GM12878 (cell line): ENCODE measurements around the gene ZBED4. TPM values are rescaled to one million over a fixed set of nuclear protein-coding genes. Genes with fewer than 3 reads are reported as not detected.

Experiments
- ASH2L ChIP-seq: fragments of 300-600, 200-600 bp; sonication (generic); IDR thresholded peaks from 2 replicates; pipeline ENCODE4 v1.6.1; 2017; ENCODE audit warnings: low read depth, mild to moderate bottlenecking, borderline replicate concordance
- BHLHE40 ChIP-seq, 2 experiments: fragments of 450-650 bp in 1 of 2; IDR thresholded peaks; 2 replicates each; pipeline ENCODE4 v1.6.1; 2011 to 2017; ENCODE audit warnings: low read depth in 2 of 2, borderline replicate concordance in 1 of 2, improper control_type of control experiment in 1 of 2, low read length in 1 of 2, mild to moderate bottlenecking in 1 of 2
- CBX5 ChIP-seq: sonication (generic); IDR thresholded peaks from 2 replicates; pipeline ENCODE4 v1.6.1; 2016; ENCODE audit warnings: low read depth, moderate library complexity, mild to moderate bottlenecking, inconsistent platforms
- CHD2 ChIP-seq: IDR thresholded peaks from 2 replicates; pipeline ENCODE4 v1.6.1; 2011; ENCODE audit warnings: low read depth, low read length, improper control_type of control experiment, borderline replicate concordance
- DPF2 ChIP-seq: fragments of 450-650 bp; IDR thresholded peaks from 2 replicates; pipeline ENCODE4 v1.6.1; 2017; ENCODE audit warnings: mild to moderate bottlenecking
- E4F1 ChIP-seq: fragments of 450-650 bp; IDR thresholded peaks from 2 replicates; pipeline ENCODE4 v1.6.1; 2018; ENCODE audit warnings: borderline replicate concordance, mild to moderate bottlenecking; ENCODE audit not compliant: partially characterized antibody
- HDAC2 ChIP-seq: fragments of 200-600 bp; sonication (generic); IDR thresholded peaks from 2 replicates; pipeline ENCODE4 v1.6.1; 2017
- JUNB ChIP-seq: IDR thresholded peaks from 2 replicates; pipeline ENCODE4 v1.6.1; 2016; ENCODE audit warnings: antibody characterized with exemption, mild to moderate bottlenecking
- NFIC ChIP-seq: IDR thresholded peaks from 2 replicates; pipeline ENCODE4 v1.6.1; 2012; ENCODE audit warnings: low read depth, mild to moderate bottlenecking, inconsistent platforms, low read length, moderate library complexity
- NFYB ChIP-seq: IDR thresholded peaks from 2 replicates; pipeline ENCODE4 v1.6.1; 2011; ENCODE audit warnings: low read depth, mild to moderate bottlenecking, low read length, improper control_type of control experiment, moderate library complexity; ENCODE audit not compliant: insufficient read depth
- NRF1 ChIP-seq: conservative IDR thresholded peaks from 2 replicates; pipeline ENCODE4 v1.6.1; 2011; ENCODE audit warnings: mild to moderate bottlenecking, low read depth, low read length, improper control_type of control experiment
- PKNOX1 ChIP-seq: fragments of 450-650 bp; IDR thresholded peaks from 2 replicates; pipeline ENCODE4 v1.6.1; 2016; ENCODE audit warnings: mild to moderate bottlenecking
- RB1 ChIP-seq: fragments of 450-650 bp; formaldehyde crosslinking; IDR thresholded peaks from 2 replicates; pipeline ENCODE4 v1.6.1; 2017; ENCODE audit warnings: mild to moderate bottlenecking, borderline replicate concordance
- SMARCA5 ChIP-seq: fragments of 450-650 bp; IDR thresholded peaks from 2 replicates; pipeline ENCODE4 v1.6.1; 2017; ENCODE audit warnings: mild to moderate bottlenecking
- SREBF1 ChIP-seq: IDR thresholded peaks from 2 replicates; pipeline ENCODE4 v1.6.1; 2012; ENCODE audit warnings: mild to moderate bottlenecking, low read length
- SRF ChIP-seq, 2 experiments: IDR thresholded peaks; 2 replicates each; pipeline ENCODE4 v1.6.1; 2011; ENCODE audit warnings: low read depth in 2 of 2, low read length in 2 of 2, mild to moderate bottlenecking in 1 of 2, moderate library complexity in 1 of 2
- TARDBP ChIP-seq: IDR thresholded peaks from 2 replicates; pipeline ENCODE4 v1.6.1; 2016; ENCODE audit warnings: borderline replicate concordance
- TCF3 ChIP-seq: IDR thresholded peaks from 2 replicates; pipeline ENCODE4 v1.6.1; 2012; ENCODE audit warnings: low read depth, mild to moderate bottlenecking, low read length, borderline replicate concordance; ENCODE audit not compliant: insufficient read depth
- ZBED1 ChIP-seq: IDR thresholded peaks from 2 replicates; pipeline ENCODE4 v1.6.1; 2016; ENCODE audit warnings: borderline replicate concordance
- ZNF207 ChIP-seq: fragments of 450-650 bp; IDR thresholded peaks from 2 replicates; pipeline ENCODE4 v1.6.1; 2014; ENCODE audit warnings: antibody characterized with exemption, mild to moderate bottlenecking, borderline replicate concordance
- ZNF217 ChIP-seq: fragments of 450-650 bp; IDR thresholded peaks from 2 replicates; pipeline ENCODE4 v1.6.1; 2017; ENCODE audit warnings: antibody characterized with exemption, mild to moderate bottlenecking
- ZNF384 ChIP-seq: IDR thresholded peaks from 2 replicates; pipeline ENCODE4 v1.6.1; 2012; ENCODE audit warnings: low read depth, mild to moderate bottlenecking, low read length, improper control_type of control experiment, borderline replicate concordance
- ZNF592 ChIP-seq: fragments of 450-650 bp; IDR thresholded peaks from 2 replicates; pipeline ENCODE4 v1.6.1; 2017; ENCODE audit warnings: mild to moderate bottlenecking, moderate library complexity
- polyA plus RNA-seq, 11 experiments: library from polyadenylated mRNA; depleted of rRNA in 4 of 11; unstranded in 6 of 11; stranded (reverse) in 5 of 11; fragments of >200 nt; fragmentation: Nextera tagmentation in 4 of 11; fragmentation: Illumina TruSeq in 1 of 11; extraction: Ambion mirVana in 4 of 11; extraction: Trizol in 1 of 11; gene quantifications; 1 replicate in 1 of 11; 2 replicates in 10 of 11; pipeline versions ENCODE4 v1.2.1 to v1.2.3, GENCODE V29; 2011 to 2016; ENCODE audit warnings: inconsistent platforms in 2 of 11, missing spikeins in 2 of 11, low read depth in 1 of 11
- total RNA-seq, 4 experiments: library from RNA; depleted of rRNA in 3 of 4; stranded (reverse); fragments of >200 nt in 3 of 4; fragmentation: Illumina TruSeq in 1 of 4; extraction: Trizol in 1 of 4; gene quantifications; 2 replicates each; pipeline versions ENCODE4 v1.2.1 to v1.2.3, GENCODE V29; 2013 to 2021

Gene ZBED4
- total and polyA plus RNA-seq, 10 of the 15 experiments (the other 5 are each of a cell fraction or from before 2014, with no cell fraction given) = 2.3 to 21.6 (median 12.8) TPM

GRCh38 chr22:49852898-49853894, at the start of gene ZBED4 (continued):
- TF ChIP-seq ZNF592 (no peak), CHD2 (no peak), ZBED1 (no peak), RB1 (peak; percentile 90), NFIC (no peak), E4F1 (no peak), JUNB (no peak), TARDBP (no peak), ASH2L (no peak), DPF2 (peak; percentile 93), NRF1 (peak; percentile 73), ZNF217 (peak; percentile 67), SMARCA5 (peak; percentile 57; the same call in 1 of the 2 replicates), CBX5 (no peak), ZNF384 (no peak), SRF (IDR thresholded peaks at IDR 0.05; ENCODE audit: low read depth in 2 of 2, low read length in 2 of 2) (no peak; a peak in 1 of 4 replicates), SREBF1 (no peak), PKNOX1 (no peak), NFYB (no peak), ZNF207 (peak; percentile 65; the same call in 1 of the 2 replicates), BHLHE40 (IDR thresholded peaks at IDR 0.05; ENCODE audit: borderline replicate concordance in 1 of 2, low read depth in 2 of 2, low read length in 1 of 2) (peak; percentile 64 to 92; a peak in 3 of 4 replicates), TCF3 (0 out of 2 replicates have a peak, but pooled peaks have one; percentile 36), HDAC2 (no peak)
